ENCODE results near the gene CBFB.

- TF ChIP-seq GTF2F1 (IDR thresholded peaks at IDR 0.05; ENCODE audit: low read length) = no peak
- TF ChIP-seq NFIC (IDR thresholded peaks at IDR 0.05; ENCODE audit: low read length) = no peak
- TF ChIP-seq, protein P1, sequence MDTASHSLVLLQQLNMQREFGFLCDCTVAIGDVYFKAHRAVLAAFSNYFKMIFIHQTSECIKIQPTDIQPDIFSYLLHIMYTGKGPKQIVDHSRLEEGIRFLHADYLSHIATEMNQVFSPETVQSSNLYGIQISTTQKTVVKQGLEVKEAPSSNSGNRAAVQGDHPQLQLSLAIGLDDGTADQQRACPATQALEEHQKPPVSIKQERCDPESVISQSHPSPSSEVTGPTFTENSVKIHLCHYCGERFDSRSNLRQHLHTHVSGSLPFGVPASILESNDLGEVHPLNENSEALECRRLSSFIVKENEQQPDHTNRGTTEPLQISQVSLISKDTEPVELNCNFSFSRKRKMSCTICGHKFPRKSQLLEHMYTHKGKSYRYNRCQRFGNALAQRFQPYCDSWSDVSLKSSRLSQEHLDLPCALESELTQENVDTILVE (CRISPR knock-in tag; IDR thresholded peaks at IDR 0.05) = no peak
- TF ChIP-seq ZNF282 (IDR thresholded peaks at IDR 0.05; ENCODE audit: partially characterized antibody) = no peak
Measured at GRCh38 chr16:67040166-67040565, 11.2 kb downstream of the CBFB start.
